GM18520 (cell line): ENCODE data around the gene SH3BP4.
"Not testable (repeated sequence)": the region's sequence is repeated elsewhere in the genome, so short reads cannot be mapped to it uniquely, and the experiment has no call there.

Source experiments
- ATAC-seq: cut with Tn5 transposase; IDR thresholded peaks from one replicate; pipeline ENCODE4 v1.9.1; 2021; ENCODE audit not compliant: unreplicated experiment

SH3BP4 gene

DNA sequence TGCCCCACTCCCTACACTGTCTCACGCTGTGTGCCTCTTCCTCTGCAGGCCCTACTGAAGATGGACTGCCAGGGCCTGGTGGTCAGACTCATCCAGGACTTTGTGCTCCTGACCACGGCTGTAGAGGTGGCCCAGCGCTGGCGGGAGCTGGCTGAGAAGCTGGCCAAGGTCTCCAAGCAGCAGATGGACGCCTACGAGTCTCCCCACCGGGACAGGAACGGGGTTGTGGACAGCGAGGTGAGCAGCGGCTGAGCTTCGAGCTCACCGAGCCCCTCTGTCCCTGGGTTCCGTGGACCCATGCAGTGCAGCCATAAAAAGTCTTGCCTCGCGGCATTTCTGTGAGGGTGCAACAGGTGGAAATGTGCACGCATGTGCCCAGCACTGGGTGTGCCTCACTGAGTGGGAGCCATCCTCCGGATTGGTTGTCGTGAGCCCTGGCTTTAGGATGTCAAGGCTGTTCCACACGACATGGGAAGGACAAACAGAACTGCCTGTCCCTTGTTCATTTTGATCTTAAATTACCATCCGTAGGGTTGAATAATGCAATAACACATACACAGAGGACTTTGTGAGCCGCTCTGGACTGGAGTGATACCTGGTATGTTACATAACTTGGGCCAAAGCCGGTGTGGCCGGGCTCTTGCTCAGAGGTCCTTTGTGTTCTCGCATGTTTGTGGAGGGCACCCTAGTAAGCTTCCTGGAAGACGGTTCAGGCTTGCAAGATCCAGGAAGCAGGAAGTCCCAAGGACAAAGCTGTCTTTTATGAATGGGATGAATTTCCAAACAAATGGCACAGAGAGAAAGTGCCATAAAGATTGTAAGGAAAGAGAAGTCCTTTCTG lies 100.9 kb downstream of the SH3BP4 start:
- ATAC-seq, result no peak

DNA sequence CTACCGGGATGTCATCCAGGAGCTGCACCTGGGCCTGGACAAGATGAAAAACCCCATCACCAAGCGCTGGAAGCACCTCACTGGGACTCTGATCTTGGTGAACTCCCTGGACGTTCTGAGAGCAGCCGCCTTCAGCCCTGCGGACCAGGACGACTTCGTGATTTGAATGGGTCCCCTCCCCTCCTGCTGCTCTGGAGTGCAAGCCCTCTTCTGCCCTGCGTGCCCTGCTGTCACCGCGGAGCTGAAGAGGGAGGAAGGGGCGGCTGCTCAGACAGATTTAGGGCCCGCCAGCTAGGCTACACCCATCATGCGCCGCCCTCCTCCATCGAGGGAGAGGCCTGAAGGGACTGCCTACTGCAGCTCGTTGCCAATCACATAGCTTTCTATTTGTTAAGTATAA lies 101.8 kb downstream of the SH3BP4 start:
- no peak for ATAC-seq

DNA sequence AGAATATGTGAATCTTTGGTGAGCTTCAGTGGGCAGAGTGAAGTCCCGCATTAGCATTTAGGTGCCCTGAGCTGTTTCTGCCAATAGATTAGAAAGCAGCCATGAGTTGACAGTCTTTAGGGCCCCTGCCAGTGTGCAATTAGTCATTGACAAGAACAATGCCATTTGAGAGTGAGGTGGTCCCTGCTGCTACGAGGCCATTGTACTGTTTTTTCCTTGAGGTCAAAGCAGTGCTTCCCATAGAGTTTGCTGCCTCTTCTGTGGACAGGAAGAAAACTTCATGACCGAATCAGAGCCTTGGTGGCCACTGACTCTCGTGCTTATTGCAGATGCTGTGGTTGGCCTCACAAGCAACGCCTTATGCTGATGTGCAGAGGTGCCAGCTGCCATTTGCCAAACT lies 102.7 kb downstream of the SH3BP4 start:
- ATAC-seq, result no peak

DNA sequence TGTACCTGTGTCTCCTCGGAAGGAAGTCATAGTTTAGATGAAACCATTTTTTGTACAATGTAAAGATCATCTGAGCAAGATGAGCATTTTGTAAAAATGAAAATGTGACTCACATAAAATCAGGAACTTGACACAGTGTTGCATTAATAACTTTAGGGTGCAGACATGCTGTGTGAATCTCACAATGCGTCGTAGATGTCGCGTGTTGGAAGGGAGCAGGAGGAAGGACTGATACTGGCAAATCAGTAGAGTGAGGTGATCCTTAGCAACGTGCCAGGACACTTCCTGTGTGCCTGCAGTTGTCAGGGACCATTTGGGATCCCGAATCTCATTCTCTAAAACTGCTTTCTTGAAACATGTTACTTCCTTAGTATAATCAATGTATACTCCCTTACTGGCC lies 103.1 kb downstream of the SH3BP4 start:
- ATAC-seq, result no peak

DNA sequence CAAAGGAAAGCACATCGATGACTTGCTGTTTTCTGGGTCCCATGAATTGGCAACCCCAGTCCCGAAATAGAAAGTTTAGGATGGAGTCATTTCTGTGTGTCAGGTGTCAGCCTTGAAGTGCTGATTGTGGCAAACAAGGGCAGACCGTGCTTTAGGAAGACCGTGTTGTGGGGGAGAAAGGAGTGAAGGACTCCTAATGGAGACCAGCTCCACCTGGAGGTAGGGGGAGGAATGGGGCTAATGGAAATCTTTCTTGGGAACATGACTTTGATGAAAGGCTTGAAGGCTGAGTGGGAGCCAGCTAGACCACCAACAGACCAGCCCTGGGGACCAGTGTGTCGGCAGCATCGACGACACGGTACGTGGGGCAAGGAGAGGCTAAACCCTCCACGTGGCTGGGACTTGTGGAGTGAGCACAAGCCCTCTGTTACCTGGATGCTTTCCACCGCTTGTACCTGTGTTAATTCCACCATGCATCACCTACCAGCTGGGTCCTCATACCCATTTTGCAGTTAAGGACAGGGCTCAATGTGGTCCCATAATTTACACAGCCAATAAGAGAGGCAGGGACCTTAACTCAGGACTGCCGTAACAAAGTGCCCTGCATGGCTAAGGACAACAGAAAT lies 104.2 kb downstream of the SH3BP4 start:
- no peak for ATAC-seq

DNA sequence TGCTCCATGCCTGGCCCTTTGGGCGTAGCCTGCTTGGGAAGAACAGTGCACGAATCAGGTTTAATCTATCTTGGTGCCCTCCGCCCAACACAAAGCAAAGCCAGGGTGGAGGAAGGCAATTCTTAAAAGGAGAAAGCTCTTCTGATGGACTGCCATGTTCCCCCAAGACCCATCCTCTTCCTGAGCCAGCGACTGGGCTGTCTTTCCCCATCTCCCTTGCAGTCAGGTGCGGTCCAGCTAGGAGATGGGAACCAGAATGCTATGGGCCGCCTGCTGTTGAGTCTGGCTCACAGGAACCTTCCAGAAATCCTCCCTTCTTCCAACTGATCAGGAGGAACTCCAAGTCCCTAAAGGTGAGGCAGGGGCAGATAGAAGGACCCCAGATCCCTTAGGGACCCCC lies 105.0 kb downstream of the SH3BP4 start:
- no peak for ATAC-seq

DNA sequence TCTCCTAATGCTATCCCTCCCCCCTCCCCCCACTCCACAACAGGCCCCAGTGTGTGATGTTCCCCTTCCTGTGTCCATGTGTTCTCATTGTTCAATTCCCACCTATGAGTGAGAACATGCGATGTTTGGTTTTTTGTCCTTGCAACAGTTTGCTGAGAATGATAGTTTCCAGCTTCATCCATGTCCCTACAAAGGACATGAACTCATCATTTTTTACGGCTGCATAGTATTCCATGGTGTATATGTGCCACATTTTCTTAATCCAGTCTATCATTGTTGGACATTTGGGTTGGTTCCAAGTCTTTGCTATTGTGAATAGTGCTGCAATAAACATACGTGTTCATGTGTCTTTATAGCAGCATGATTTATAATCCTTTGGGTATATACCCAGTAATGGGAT lies 105.8 kb downstream of the SH3BP4 start:
- ATAC-seq, result not testable (repeated sequence)

DNA sequence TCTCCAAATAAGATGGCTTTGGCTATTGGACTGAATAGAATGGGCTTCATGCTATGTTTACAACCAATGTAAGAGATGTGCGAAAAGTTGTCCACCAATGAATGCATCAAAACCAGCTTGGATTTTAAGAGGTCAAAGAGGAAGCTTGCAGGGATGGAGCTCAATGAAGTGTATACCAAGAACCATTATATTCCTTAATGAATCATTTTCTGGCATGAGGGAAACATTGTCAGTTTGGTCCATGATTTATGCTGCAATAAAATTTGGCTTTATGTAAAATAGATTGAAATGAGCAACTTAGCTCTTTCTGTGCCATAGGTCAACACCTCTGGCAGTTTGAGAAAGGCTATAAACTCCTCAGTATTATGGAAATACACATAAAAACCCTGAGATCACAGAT lies 107.3 kb downstream of the SH3BP4 start:
- no peak for ATAC-seq

DNA sequence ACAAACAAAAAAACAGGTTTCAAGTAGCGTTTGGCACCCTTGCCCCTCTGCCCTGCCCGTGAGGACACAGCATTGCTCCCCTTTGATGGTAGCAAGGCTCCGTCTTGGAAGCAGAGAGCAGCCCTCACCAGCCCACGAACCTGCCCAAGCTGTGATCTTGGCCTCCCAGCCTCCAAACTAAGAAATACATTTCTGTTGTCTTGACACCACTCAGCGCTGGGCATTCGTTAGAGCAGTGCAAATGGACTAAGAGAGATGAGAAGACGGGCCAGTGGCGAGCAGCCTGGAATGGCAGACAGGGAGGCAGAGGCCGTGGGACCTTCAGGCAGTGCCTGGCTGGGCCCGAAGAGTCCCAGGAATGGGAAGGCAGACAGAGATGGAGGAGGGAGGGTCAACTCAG lies 109.8 kb downstream of the SH3BP4 start:
- no peak for ATAC-seq

DNA sequence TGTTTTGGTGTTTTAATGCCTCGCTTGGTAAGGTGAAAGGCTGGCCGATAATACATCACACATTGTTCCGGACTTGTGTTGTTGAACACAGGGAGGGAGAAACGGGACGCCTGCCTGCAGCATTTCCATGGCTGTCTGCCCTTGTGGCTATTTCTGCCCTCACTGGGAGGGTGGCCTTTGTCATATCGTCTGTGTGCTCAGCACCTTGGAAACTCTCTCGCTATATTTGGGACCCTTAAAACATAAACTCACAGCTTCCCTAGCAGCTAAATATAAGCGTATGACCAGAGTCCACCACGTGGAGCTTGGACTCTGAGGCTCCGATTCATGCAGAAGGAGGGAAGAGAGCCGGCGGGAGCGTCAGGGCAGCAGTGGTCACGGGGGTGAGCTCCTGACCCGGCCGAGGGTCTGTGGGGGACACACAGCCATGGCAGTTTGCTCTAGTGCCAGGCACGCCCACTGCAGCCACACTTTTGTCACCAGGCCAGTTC lies 111.7 kb downstream of the SH3BP4 start:
- ATAC-seq, result no peak

DNA sequence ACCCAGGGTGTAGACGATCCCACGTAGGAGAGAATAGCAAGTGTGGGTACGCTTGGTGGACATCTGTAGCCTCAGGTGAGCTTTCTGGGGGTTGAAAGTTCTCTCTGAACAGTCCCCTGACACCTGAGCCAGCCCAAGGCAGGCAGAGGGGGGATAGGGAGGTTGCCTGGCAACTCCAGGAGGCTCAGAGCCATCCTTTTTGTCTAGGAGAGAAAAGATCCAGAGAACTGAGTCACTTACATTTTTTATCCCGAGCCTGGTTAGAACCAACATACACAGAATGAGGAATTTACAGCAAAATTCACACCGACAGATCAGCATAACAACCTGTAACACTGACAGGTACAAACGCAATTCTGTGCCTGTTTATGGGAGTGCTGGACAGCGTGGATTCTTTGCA lies 113.2 kb downstream of the SH3BP4 start:
- ATAC-seq, result no peak

DNA sequence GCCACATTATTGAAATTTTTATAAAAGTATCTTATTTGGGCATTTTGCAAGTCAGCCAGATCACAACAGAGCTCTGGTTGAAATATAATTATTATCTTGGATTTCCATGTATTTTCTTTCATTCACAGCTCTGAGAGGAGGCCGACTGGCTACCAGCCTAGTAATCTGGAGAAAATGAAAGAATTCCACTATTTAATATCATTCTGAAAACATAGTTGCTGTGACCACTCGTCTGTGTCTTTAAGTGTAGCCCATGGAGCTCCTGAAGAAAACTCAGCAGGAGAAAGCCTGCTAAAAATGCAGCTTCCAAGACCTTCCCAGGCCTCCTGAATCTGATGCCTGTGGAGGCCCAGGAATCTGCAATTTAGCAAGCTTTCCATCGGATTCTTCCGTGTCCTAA lies 114.7 kb downstream of the SH3BP4 start:
- ATAC-seq, result no peak

DNA sequence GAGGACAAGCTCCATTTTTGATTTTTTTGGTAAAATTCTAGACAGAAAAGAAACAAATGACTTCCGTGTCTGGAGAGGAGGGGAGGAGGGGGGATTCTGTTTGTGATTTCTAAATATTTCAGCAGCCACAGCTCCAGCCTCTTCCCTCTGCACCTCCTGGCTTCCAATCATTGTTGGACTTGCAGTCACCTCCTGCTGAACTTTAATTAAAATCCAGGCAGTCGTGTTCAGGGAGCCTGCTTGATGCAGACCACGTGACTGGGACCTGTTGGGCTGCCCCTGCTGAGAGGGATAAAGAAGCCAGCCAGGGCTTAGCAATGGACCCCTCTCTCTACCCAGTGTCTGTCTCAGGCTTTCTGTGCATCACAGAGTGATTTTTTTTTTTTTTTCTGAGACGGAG lies 115.1 kb downstream of the SH3BP4 start:
- no peak for ATAC-seq

DNA sequence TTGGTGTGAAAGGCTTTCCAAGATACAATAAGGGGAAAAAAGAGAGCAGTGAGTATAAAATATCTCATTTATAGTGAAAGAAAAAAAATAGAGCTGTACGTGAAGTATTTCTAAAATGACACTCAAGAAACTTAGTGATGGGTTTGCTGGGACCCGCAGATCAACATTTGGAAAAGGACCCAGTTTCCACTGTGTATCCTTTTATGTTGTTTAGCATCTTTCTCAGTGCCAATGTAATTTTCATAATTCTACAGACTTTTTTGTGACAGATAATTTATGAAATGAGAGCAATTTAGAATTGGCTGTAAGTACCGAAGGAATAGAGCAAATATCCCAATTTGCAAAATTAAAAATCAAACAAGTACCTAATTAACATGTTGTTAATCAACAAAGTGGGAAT lies 116.9 kb downstream of the SH3BP4 start:
- ATAC-seq, result no peak

DNA sequence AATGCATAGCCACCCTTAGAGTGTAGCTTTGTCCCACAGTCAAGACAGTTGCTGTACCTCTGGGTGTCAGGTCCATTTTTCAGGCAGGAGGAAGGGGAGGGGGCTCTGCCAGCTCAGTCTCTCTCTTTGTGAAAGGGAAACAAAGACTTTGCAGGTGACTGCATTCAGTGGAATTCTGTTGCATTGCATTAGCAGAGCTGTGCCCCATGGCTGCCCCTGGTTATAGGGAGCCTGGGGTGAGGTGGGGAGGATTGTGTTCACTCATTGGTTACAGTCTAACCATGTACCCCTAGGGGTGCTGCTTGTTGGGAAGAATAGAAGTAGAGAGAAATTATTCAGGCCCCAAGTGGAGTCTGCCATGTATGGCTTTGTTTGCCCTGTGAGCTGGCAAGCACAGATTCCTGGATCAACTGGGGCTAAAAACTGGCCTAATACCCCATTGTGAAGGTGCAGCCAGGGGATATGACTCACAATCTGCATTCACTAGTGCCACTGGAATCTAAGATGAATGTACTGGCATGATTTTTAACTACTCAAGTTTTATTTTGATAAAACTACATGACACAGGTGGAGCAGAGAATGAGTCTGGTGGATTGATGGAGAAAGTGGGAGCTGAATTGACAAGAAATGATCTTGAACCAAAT lies 118.4 kb downstream of the SH3BP4 start:
- ATAC-seq, result no peak

DNA sequence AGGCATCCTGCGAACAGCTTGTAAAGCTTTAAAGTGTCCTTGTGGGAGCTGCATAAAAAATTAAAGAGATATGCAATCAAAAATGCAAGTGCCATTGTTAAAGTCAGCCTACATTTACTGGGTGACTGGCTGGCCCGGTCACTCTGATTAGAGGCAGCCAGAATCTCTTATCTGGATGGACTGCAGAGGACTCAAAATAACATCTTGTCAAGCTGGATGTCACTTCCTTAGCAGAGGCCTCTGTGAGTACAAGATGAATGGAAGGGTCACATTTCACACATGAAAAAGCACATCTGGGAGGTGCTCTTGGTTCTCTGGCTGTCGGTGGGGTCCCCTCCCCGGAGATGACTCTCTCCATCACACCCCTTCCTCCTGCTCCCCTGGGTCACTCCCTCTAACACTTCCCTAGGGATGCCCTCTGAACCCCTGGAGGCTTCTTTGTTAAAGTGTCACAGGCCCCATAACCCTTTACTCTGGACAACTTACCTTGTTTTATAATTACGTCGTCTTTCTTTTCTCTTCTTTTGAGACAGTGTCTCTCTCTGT lies 122.1 kb downstream of the SH3BP4 start:
- ATAC-seq, result no peak

DNA sequence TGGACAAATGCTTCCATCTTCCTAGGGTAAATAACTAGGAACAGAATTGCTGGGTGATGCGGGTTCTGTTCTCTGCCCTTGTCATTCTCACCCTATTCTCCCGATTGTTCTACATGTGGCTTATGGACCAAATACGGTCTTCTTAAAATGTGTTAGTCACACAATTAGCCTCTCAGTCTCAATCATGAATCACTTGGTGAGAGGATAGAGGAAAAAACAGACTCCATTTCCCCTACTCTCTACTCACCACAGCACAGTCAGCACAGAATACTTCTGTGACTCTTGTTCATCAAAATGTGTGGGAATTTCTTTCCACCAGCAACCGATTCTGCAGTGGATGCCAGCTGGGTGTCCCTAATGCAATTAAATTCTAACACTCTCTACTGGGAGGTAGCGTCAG lies 125.2 kb downstream of the SH3BP4 start:
- ATAC-seq, result no peak

DNA sequence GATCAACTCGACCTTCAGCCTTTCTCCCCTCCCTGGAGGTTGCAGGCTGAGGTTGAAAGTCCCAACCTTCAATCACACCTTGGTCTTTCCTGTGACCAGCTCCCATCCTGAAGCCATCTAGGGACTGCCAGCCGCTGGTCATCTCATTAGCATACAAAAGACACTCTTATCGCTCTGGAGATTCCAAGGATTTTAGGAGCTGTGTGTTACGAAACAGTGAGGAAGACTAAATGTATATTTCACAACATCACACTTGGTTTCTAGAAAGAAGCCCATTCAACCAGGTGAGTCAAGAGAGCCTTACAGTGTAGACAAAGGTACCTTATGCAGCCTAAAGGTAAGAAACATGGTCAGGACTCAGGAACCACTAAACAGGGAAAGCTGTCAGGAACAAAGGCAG lies 126.4 kb downstream of the SH3BP4 start:
- ATAC-seq, result no peak

DNA sequence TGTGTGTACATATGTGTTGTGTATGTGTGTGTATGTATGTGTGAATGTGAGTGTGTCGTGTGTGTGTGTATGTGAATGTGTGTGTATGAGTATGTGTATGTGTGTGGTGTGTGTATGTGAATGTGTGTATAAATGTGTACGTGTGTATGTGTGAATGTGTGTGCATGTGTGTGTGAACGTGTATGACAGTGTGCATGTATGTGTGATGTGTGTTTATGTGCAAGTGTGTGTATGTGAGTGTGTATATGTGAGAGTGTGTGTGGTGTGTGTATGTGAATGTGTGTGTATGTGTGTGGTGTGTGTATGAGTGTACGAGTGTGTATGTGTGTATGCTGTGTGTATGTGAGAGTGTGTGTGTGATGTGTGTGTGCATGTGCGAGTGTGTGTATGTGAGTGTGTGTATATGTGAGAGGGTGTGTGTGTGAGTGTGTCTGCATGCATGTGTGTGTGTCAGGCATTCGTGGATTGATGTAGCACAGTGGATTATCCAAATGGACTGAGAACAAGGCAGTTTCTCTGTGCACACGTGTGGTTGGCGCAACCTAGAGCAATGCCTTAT lies 127.2 kb downstream of the SH3BP4 start:
- no peak for ATAC-seq

DNA sequence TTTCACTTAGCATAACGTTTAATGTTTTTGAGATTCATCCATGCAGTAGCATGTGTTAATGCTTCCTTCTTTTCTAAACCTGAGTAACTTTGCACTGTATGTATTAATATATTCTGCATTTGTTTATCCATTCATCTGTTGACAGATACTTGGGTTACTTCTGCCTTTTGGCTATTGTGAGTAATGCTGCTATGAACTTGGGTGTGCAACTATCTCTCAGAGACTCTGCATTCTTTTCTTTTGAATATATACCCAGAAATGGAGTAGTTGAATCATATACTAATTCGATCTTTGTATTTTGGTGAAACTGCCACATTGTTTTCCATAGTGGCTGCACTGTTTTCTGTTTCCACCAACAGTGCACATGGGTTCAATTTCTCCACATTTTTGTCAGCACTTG lies 128.3 kb downstream of the SH3BP4 start:
- no peak for ATAC-seq

DNA sequence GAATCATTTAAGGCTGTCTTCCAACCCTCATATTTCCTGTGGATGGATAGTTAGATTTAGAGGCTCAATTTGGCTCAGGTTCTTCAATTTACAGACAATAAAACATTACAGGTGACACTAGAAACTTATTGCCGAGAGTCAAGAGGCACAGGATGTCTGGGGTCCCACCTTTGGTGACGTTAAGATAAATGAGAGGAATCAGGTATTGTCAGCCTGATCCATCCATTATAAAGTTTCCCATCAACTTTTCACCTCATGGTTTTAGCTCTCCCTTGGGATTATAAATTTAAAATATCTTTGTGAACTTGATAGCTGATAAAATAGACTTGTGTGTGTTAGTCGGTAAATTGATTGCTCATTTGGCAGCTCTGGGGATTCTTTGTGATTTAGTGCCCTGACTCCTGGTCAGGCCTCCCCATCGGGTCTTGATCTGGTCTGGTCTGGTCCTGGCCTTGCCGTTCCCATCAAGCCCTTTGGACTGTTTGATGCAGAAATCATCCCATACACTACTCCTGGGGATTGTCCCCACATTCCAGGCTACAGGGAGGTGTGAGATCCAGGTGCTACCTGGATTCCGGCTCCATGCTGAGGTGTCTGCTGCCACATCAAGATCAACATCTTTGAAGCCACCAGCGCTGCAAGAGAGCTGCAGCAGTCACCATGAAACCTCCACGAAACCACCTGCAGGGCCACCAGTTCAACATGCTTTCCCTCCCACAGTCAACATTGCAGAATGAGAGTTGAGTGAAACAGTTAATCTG lies 130.9 kb downstream of the SH3BP4 start:
- ATAC-seq, result no peak
